GM23338 (cell line): ENCODE results near the gene CRYBA1. TPM values are rescaled to one million over a fixed set of nuclear protein-coding genes. Genes with fewer than 3 reads are reported as not detected.

ENCODE experiments used
- ATAC-seq: fragments of 200-7000 bp; cut with Tn5 transposase; 3 replicates; pipeline ENCODE4 v1.9.1; 2020
- DNase-seq: peaks from one replicate; pipeline ENCODE4 v3.0.0-alpha.2; 2015; ENCODE audit warnings: low spot score
- H2AFZ ChIP-seq: fragments of 200-600 bp; sonication (generic); 2 replicates; pipeline ENCODE4 v1.8.0; 2016; ENCODE audit warnings: antibody characterized with exemption, mild to moderate bottlenecking, moderate library complexity
- H3F3A ChIP-seq: fragments of 200-600 bp; sonication (generic); replicated peaks from 2 replicates; pipeline ENCODE4 v1.8.0; 2017; ENCODE audit warnings: antibody characterized with exemption, mixed run types, low read depth
- H3K27ac ChIP-seq: fragments of 200-600 bp; sonication (generic); 2 replicates; pipeline ENCODE4 v1.6.1; 2016; ENCODE audit warnings: low read depth
- H3K27me3 ChIP-seq: fragments of 200-600 bp; sonication (generic); 2 replicates; pipeline ENCODE4 v1.8.0; 2016; ENCODE audit warnings: mild to moderate bottlenecking, mixed run types, moderate library complexity; ENCODE audit not compliant: insufficient read depth
- H3K36me3 ChIP-seq: fragments of 200-600 bp; sonication (generic); 2 replicates; pipeline ENCODE4 v1.8.0; 2016; ENCODE audit warnings: mild to moderate bottlenecking; ENCODE audit not compliant: insufficient read depth
- H3K4me1 ChIP-seq: fragments of 200-600 bp; sonication (generic); 2 replicates; pipeline ENCODE4 v1.8.0; 2016; ENCODE audit warnings: mild to moderate bottlenecking, moderate library complexity; ENCODE audit not compliant: insufficient read depth
- H3K4me2 ChIP-seq: fragments of 200-600 bp; sonication (generic); 2 replicates; pipeline ENCODE4 v1.7.1; 2017; ENCODE audit warnings: mixed run types
- H3K4me3 ChIP-seq: fragments of 200-600 bp; sonication (generic); 2 replicates; pipeline ENCODE4 v1.6.1; 2016; ENCODE audit warnings: mixed run types
- H3K79me2 ChIP-seq: fragments of 200-600 bp; sonication (generic); replicated peaks from 2 replicates; pipeline ENCODE4 v1.8.0; 2017; ENCODE audit warnings: mild to moderate bottlenecking; ENCODE audit not compliant: insufficient read depth
- H3K9me2 ChIP-seq: fragments of 200-600 bp; sonication (generic); 2 replicates; pipeline ENCODE4 v1.8.0; 2017; ENCODE audit not compliant: insufficient read depth
- H4K20me1 ChIP-seq: fragments of 200-600 bp; sonication (generic); replicated peaks from 2 replicates; pipeline ENCODE4 v1.8.0; 2017; ENCODE audit warnings: mild to moderate bottlenecking; ENCODE audit not compliant: insufficient read depth
- H3K27ac Mint-ChIP-seq: 2 replicates; pipeline ENCODE4 v1.8.0; 2020; ENCODE audit warnings: inconsistent platforms, mild to moderate bottlenecking, moderate library complexity, mixed read lengths
- H3K27me3 Mint-ChIP-seq: 3 replicates; pipeline ENCODE4 v1.8.0; 2022; ENCODE audit warnings: low read depth, mild to moderate bottlenecking, moderate library complexity, mixed read lengths, inconsistent platforms; ENCODE audit not compliant: insufficient read depth, poor library complexity
- H3K36me3 Mint-ChIP-seq: 3 replicates; pipeline ENCODE4 v1.8.0; 2021; ENCODE audit warnings: low read depth, mild to moderate bottlenecking, inconsistent platforms, moderate library complexity, mixed read lengths
- H3K4me1 Mint-ChIP-seq: 3 replicates; pipeline ENCODE4 v1.8.0; 2020; ENCODE audit warnings: mild to moderate bottlenecking, inconsistent platforms, mixed read lengths
- H3K4me3 Mint-ChIP-seq: 3 replicates; pipeline ENCODE4 v1.8.0; 2021; ENCODE audit warnings: moderate library complexity, mild to moderate bottlenecking, inconsistent platforms, mixed read lengths
- H3K9me3 Mint-ChIP-seq: 3 replicates; pipeline ENCODE4 v1.8.0; 2020; ENCODE audit warnings: moderate library complexity, mild to moderate bottlenecking, inconsistent platforms, mixed read lengths
- ETS1 ChIP-seq: IDR thresholded peaks from 2 replicates; pipeline ENCODE4 v1.6.1; 2016; ENCODE audit warnings: antibody characterized with exemption
- EZH2 ChIP-seq: fragments of 200-600 bp; sonication (generic); IDR thresholded peaks from one replicate; pipeline ENCODE4 v1.8.0; 2017; ENCODE audit warnings: antibody characterized with exemption, mild to moderate bottlenecking, low read depth; ENCODE audit not compliant: unreplicated experiment
- NANOG ChIP-seq: IDR thresholded peaks from 2 replicates; pipeline ENCODE4 v1.6.1; 2016; ENCODE audit warnings: antibody characterized with exemption, borderline replicate concordance
- POLR2AphosphoS5 ChIP-seq: IDR thresholded peaks from 2 replicates; pipeline ENCODE4 v1.6.1; 2016; ENCODE audit warnings: antibody characterized with exemption, low read depth
- REST ChIP-seq: IDR thresholded peaks from one replicate; pipeline ENCODE4 v1.6.1; 2018; ENCODE audit warnings: antibody characterized with exemption; ENCODE audit not compliant: unreplicated experiment
- polyA plus RNA-seq: library from polyadenylated mRNA; unstranded; fragments of >200 nt; fragmentation: Nextera tagmentation; extraction: Ambion mirVana; gene quantifications from 2 replicates; pipeline ENCODE4 v1.2.1, GENCODE V29; 2016
- total RNA-seq: library from RNA; depleted of rRNA; stranded (reverse); fragments of >200 nt; shearing (Covaris generic); gene quantifications from 2 replicates; pipeline ENCODE4 v1.2.3, GENCODE V29; 2014

CRYBA1 gene
- total and polyA plus RNA-seq, 2 experiments from 2014 or later, result not detected

- no peak for TF ChIP-seq REST
- no peak for TF ChIP-seq POLR2AphosphoS5
- no peak for TF ChIP-seq EZH2
- TF ChIP-seq NANOG, result no peak
Observed at GRCh38 chr17:29292071-29292991, 45.7 kb downstream of the CRYBA1 start (continued).

GRCh38 chr17:29292992-29293889, 46.6 kb downstream of the CRYBA1 start:
- peaks cover 32% of the 10 kb centered on the region for H4K20me1 ChIP-seq
- peak overlapping the region; percentile 100 for H3K4me3 Mint-ChIP-seq
- peaks cover 10% of the 10 kb centered on the region for H3K27me3 Mint-ChIP-seq
- H3K9me2 ChIP-seq, result no peaks in the 10 kb centered on the region
- no peak for TF ChIP-seq REST
- TF ChIP-seq ETS1, result 0 out of 2 replicates have a peak, but pooled peaks have one; percentile 33
- peak overlapping the region; percentile 98 for H3K27ac ChIP-seq
- H3K36me3 ChIP-seq, result peaks cover 10% of the 10 kb centered on the region; the same call in 1 of the 2 replicates
- peaks cover 10% of the 10 kb centered on the region; the same call in 1 of the 2 replicates for H3F3A ChIP-seq
- no peak overlapping the region for H2AFZ ChIP-seq
- peak overlapping the region; percentile 88 for H3K4me2 ChIP-seq
- peak overlapping the region; percentile 100 for H3K27ac Mint-ChIP-seq
- peaks cover 28% of the 10 kb centered on the region for H3K4me1 Mint-ChIP-seq
- ATAC-seq (peak; percentile 31), DNase-seq (peak; percentile 84)
- peaks cover 46% of the 10 kb centered on the region for H3K36me3 Mint-ChIP-seq
- H3K4me3 ChIP-seq, result peak overlapping the region; percentile 97
- H3K79me2 ChIP-seq, result peaks cover 60% of the 10 kb centered on the region
- peaks cover 28% of the 10 kb centered on the region for H3K4me1 ChIP-seq
- H3K27me3 ChIP-seq, result no peaks in the 10 kb centered on the region
- H3K9me3 Mint-ChIP-seq, result peaks cover 3% of the 10 kb centered on the region
